Measurements from ENCODE around the gene MEX3B. TPM values are rescaled to one million over a fixed set of nuclear protein-coding genes. Genes with fewer than 3 reads are reported as not detected.

MEX3B gene
- polyA plus RNA-seq, 1 of the 3 experiments (the other 2 are of a cell fraction), result 9.3 TPM

GRCh38 chr15:82062479-82063454, 16.9 kb upstream of the MEX3B start:
- CTCF ChIA-PET, result interaction anchor here (0.7 to 2.1 kb wide), 4 partner anchors 10 to 493 kb away, joined by 3 to 7 read pairs (median 4); partner anchors contain the start of gene MEX3B
- no peak overlapping the region for H3K4me2 ChIP-seq
- 67% methylated on average over 20 of the region's 20 CpGs for WGBS (ENCODE audit: low lambda C conversion rate)
- H3K9ac ChIP-seq, result no peak overlapping the region
- H3K36me3 ChIP-seq (replicated peaks in 1 of 2; ENCODE audit: control insufficient read depth in 1 of 2, insufficient read depth in 2 of 2, low read length in 1 of 2), result no peaks in the 10 kb centered on the region
- H4K20me1 ChIP-seq (ENCODE audit: insufficient read depth), result no peaks in the 10 kb centered on the region
- no peaks in the 10 kb centered on the region for H3K79me2 ChIP-seq (ENCODE audit: insufficient read depth)
- no peak for DNase-seq
- POLR2A ChIA-PET, result no interaction called here
- H3K9me3 ChIP-seq, result no peaks in the 10 kb centered on the region
- no peak overlapping the region for H3K4me3 ChIP-seq (ENCODE audit: low read depth in 2 of 2, low read length in 1 of 2)
- no peaks in the 10 kb centered on the region for H3F3A ChIP-seq (replicated peaks; ENCODE audit: insufficient read depth)
- no peaks in the 10 kb centered on the region for H3K4me1 ChIP-seq (ENCODE audit: control insufficient read depth in 1 of 2, insufficient read depth in 2 of 2, low read depth in 1 of 2, low read length in 1 of 2)
- H3K9me2 ChIP-seq, result no peaks in the 10 kb centered on the region
- H3K27me3 ChIP-seq (ENCODE audit: insufficient read depth), result no peaks in the 10 kb centered on the region
- H2AFZ ChIP-seq (ENCODE audit: low read depth), result no peak overlapping the region
- TF ChIP-seq IRF3 (IDR thresholded peaks at IDR 0.05; ENCODE audit: low read depth, low read length), result no peak
- no peak for TF ChIP-seq GABPA (IDR thresholded peaks at IDR 0.05; ENCODE audit: low read depth)
- TF ChIP-seq MEF2A (IDR thresholded peaks at IDR 0.05; ENCODE audit: borderline replicate concordance, low read depth), result no peak
- no peak for TF ChIP-seq CTCF (IDR thresholded peaks at IDR 0.05)
- TF ChIP-seq MAX (IDR thresholded peaks at IDR 0.05; ENCODE audit: low read depth), result no peak
- TF ChIP-seq RXRA (IDR thresholded peaks at IDR 0.05; ENCODE audit: borderline replicate concordance, low read depth), result no peak
- no peak for TF ChIP-seq RCOR1 (IDR thresholded peaks at IDR 0.05; ENCODE audit: low read length)
- no peak for TF ChIP-seq USF2 (IDR thresholded peaks at IDR 0.05; ENCODE audit: borderline replicate concordance, low read depth, low read length)
- TF ChIP-seq CHD2 (IDR thresholded peaks at IDR 0.05; ENCODE audit: low read length, partially characterized antibody), result no peak
- no peak for TF ChIP-seq GATA2 (CRISPR knock-in tag; IDR thresholded peaks at IDR 0.05)
- no peak for TF ChIP-seq JUND (IDR thresholded peaks at IDR 0.05)
- no peak for TF ChIP-seq ZBTB33 (IDR thresholded peaks at IDR 0.05; ENCODE audit: borderline replicate concordance, low read depth)
- TF ChIP-seq SIN3A (IDR thresholded peaks at IDR 0.05; ENCODE audit: borderline replicate concordance, low read depth, low read length), result no peak
- no peak overlapping the region for H3K27ac ChIP-seq (ENCODE audit: low read depth in 2 of 2, low read length in 1 of 2)
